Suppressor macrophage (primary cell): Measurements from ENCODE around the gene CDC14B.

Experiments
- DNase-seq, 4 experiments: peaks; one replicate each; pipeline ENCODE4 v3.0.0-alpha.2; 2020 to 2022

Gene CDC14B

DNA sequence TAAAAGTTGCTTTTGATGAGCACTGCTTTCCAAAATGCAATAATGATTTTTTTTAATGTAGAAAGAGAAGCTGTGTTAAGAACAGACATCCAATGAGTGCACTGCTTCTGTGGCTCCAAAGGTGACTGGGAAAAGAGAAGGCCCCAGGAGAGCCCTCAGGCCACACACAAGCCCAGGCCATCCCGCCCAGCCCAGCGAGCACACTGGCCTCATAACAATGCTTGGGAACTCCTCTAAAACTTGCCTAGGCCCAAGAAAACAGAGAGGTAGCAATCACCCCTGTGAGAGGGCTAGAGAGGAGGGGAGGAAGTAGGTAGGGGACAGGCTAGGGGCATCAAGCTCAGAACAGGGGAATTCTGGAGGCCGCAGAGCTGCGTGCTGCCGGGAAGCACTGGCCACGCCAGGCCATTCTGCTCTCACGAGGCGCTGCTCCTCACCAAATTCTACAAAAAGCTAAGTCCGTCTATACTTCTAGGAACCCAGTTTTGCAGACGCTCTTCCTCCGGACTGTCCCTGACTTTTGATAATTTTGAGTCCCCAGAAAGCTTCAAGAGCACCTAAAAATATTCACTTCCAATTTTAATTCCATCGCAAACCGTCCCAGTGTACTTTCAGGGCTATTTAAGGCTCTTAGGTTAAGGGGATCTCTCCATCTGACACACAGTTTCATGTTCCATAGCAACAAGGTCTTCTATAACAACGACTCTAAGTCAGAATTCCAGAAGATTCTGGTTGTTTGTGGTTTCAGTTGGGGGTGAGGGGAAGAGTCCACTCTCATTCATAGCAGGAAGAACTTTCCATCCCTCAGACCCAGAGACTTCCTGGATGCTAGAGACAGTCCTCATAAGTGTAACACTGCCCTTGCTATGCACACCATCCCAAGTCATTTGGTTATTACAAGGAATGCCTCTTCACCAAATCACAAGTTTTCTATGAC lies 118.7 kb downstream of the CDC14B start:
- DNase-seq: no peak

DNA sequence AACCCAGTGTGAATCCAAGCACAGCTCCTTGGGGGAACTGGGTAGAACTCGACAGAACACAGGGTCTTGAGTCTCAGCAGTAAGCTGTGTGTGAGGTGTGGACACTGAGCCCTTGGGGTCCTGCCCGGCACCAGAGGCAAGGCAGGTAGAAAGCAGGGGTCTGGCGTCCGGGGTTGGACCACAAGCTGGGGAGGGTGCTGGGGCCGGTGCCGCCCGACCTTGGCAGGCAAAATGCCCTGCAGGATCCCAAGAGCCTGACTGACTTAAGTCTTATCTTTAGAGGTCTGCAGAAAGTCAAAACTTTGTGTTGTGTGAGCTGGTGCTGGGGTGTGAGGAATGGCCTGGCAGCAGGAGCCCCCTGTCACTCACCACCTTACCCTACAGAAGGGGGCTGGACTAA lies 120.4 kb downstream of the CDC14B start:
- no peak for DNase-seq

DNA sequence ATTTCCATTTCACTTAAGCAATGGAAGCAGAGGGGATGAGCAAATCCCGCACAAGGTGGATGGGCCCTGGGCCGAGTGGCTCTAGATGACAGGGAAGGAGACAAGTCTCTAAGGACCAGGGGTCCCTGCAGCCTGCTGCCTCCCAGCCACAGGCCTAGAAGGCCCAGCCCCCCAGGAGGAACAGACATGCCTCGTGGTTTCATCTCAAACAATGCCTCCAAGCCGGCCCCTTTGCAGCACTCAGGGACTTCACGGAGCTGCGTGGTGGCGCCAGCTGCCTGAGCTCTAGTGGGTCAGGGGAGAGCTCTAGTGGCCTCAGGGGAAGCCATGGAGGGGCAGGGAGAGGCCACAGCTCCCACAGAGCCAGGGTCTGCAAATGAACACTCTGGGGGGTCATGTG lies 120.8 kb downstream of the CDC14B start:
- DNase-seq: no peak

GRCh38 chr9:96497117-96497399 lies 122.6 kb downstream of the CDC14B start:
- DNase-seq: no peak

- no peak for DNase-seq
These were observed 123.1 kb downstream of the CDC14B start for GRCh38 chr9:96496368-96497116.

GRCh38 chr9:96495341-96495740 lies 124.3 kb downstream of the CDC14B start:
- no peak for DNase-seq

- DNase-seq: no peak
These were observed 125.3 kb downstream of the CDC14B start for GRCh38 chr9:96494215-96494800.

DNA sequence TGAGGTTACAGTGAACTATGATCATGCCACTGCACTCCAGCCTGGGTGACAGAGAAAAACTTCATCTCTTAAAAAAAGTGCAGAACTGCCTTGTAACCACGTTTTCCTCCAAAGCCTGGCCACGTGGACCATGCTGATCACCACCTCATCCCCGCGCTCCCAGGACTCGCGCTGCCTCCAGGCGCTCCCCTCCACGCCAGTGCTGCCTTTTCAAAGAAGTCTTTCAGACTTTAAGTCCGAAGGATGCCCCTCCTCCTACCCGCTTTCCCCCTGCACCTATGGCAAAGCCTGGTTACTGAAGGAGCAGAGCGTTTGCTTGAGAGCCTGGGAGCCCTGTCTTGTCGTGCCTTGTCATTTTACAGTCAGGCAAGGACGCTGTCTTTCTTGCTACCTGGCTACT lies 125.9 kb downstream of the CDC14B start:
- no peak for DNase-seq

DNA sequence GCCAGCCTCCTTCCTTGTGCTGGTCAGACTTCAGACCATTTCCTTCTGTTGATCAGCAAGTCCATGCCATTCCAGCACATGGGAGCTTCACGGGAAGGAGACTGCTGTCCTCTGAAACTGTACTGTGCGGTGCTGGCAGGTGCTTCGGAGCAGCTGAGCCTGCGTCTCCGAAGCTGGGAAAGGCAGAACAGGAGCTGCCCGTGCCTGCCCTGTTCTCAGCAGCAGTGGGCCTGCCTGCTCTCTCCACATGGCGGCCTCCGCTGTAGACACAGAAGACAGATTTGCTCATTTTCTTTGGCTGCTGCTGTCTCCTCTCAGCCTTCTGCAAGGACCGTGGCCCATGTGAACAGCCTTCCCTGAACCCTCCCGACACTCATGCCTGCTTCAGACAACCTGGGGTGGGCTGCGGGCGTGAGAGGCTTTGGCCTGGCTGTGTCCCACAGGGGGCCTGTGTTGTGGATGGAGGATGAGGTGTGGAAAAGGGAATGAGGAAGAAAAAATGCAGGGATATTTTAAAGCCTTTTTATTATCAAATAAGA lies 126.6 kb downstream of the CDC14B start:
- DNase-seq: no peak

DNA sequence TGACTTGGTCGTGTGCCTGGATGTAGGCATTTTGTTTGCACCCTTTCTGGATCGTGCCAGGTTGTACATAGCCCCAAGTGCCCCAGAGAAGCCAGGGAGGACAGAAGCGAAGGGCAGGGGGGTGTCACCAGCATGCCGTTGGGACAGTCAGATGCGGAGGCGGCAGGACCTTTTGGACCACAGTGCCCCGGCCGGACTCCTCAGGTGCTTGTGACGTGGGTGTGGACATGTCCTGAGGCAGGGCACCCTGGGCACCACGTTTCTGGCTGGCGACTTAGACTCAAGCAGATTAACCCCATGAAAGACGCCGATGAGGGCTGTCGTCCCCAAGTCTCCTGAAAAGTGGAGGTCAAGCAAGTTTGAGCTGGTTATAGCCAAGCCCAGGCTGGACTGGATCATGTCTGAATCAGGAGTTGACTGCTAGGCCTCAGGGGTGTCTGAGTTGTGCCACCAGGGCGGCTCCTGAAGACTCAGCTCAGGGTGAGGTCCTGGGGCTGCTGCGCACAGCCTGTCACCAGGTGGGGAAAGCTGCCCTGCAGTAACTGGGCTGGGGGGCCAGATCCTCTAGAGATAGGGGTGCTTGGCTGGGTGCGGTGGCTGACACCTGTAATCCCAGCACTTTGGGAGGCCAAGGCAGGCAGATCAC lies 127.6 kb downstream of the CDC14B start:
- DNase-seq: no peak

DNA sequence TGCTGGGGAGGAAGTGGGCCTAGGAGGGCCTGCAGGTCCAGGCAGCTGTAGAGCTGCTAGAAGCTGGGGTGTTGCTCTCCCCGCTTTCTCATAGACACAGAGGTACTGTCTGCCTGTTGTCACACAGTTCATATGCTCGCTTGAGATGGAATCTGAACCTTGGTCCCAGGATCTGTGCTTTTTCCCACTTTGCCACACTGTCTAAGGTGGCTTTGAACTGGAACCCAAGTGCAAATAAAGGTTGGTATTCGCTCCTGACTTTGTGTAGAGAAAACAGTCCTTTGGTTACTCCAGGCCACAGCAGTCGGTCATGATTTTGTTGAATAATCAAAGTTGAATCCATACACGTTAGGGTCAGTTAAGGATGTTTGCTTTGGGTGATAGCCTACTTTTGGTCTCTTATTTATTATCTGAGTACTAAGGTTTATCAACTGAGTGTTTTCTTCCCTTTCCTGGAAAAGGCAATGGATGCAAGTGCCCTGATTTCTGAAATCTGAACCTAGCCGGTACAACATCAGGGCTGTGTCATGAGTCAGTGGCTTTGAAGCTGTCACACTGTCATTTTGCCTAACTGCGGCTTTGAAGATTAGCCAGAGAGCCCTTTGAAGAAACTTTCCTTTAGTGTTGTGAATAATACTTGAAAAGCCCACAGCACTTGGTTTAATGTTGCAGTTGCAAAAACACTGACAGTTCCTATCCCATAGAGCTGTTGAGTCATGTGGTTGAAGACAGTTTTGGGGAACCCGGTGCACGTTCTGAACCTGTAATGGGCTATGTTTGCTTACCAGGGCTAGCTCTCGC lies 128.4 kb downstream of the CDC14B start:
- no peak for DNase-seq

DNA sequence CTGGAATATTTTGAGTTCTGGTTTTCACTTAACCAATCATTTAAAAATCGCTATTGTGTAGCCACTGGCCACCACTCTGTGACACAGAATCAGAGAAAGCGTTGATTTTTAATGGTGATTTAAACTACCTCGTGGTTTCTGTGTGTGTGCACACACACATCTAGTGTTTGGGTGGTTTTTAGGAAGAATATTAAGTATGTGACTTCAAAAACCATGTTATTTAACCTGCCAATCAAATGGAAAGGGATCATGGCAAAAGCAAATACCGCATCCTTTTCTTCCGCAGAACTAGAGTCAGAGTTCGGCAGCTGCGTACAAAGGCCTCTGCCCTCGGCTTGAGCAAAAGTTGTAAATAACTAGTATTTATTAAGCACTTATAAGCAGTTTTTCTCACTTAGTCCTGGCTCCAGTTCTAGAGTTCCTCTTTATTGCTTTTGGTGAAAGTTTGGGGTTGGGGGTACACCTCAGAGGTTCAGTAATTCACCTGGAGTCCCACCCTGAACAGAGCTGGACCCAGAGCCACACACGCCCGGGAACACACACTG lies 129.0 kb downstream of the CDC14B start:
- DNase-seq: no peak

- no peak for DNase-seq
These were observed 130.1 kb downstream of the CDC14B start for GRCh38 chr9:96489482-96489979.

GRCh38 chr9:96487949-96488348 lies 131.7 kb downstream of the CDC14B start:
- no peak for DNase-seq

DNA sequence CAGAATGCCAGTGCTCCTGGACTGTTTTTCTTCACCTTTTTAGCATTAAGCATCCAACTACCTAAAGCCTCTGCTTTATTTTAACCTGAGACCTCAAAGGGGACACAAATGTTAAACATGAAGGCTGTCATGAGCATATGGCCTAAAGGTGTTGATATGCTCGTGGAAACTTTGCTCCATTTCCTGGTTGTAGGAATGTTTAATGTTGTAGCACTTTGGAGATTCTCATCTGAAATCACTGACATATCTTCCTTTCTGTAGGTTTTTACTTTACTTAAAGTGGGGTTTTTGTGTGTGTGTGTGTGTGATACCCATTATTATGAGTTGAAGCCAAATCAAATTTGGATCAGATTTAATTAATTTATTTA lies 132.6 kb downstream of the CDC14B start:
- no peak for DNase-seq

- no peak for DNase-seq
These were observed 133.1 kb downstream of the CDC14B start for GRCh38 chr9:96486386-96487028.

GRCh38 chr9:96485280-96485679 lies 134.4 kb downstream of the CDC14B start:
- no peak for DNase-seq

DNA sequence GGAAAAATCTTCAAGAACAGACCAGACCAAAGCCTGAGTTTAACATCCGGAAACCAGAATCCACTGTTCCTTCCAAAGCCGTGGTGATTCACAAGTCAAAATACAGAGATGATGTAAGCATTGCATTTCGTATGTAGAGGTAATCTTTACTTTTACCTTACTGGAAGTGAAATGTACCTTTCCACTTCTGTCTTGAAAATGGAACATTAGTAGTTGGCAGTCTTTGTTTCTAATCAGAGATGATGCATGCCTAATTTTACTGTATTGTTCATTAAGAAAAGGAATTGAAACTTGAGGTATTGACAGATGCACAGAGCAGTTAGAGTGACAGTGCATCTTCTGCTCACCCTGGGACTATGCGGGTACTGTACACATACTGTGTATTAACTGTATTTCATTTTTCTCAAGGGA lies 135.1 kb downstream of the CDC14B start:
- no peak for DNase-seq

- DNase-seq: peak; percentile 3 to 64 (median 24)
These were observed 135.8 kb downstream of the CDC14B start for GRCh38 chr9:96483733-96484390.

GRCh38 chr9:96483197-96483596 lies 136.4 kb downstream of the CDC14B start:
- no peak for DNase-seq

GRCh38 chr9:96482476-96482875 lies 137.2 kb downstream of the CDC14B start:
- no peak for DNase-seq
